ENCODE data around the gene FBXL20.

DNA sequence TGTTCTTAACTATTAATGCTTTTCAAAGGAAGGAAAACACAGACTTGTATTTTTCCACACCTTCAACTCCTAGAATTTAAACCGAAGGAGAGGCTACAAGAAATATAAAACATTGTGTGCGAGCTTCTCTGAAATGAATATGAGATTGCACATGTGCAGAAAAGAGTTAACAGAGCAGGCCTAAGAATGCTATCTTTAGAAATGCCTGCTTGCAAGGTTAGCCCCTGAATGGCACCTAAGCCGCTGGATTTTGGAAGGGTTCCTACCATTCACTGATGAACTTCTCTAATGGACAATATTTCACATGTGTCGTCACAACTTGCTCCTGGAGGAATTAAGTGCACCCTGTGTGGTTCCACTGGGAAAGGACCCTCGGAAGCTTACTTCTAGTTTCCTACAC, 69.3 kb downstream of the FBXL20 start:
- TF ChIP-seq POLR2AphosphoS5 (IDR thresholded peaks at IDR 0.05; ENCODE audit: low read depth, low read length) (no peak), CBX3 (IDR thresholded peaks at IDR 0.05; ENCODE audit: low read depth) (no peak), YY1 (IDR thresholded peaks at IDR 0.05; ENCODE audit: extremely low read depth, insufficient replicate concordance, low read depth, low read length) (no peak), EZH2 (IDR thresholded peaks at IDR 0.05) (no peak), POLR2A (IDR thresholded peaks at IDR 0.05; ENCODE audit: borderline replicate concordance, extremely low read depth, insufficient read depth, insufficient read length) (no peak)
- TF ChIP-seq, protein P1, sequence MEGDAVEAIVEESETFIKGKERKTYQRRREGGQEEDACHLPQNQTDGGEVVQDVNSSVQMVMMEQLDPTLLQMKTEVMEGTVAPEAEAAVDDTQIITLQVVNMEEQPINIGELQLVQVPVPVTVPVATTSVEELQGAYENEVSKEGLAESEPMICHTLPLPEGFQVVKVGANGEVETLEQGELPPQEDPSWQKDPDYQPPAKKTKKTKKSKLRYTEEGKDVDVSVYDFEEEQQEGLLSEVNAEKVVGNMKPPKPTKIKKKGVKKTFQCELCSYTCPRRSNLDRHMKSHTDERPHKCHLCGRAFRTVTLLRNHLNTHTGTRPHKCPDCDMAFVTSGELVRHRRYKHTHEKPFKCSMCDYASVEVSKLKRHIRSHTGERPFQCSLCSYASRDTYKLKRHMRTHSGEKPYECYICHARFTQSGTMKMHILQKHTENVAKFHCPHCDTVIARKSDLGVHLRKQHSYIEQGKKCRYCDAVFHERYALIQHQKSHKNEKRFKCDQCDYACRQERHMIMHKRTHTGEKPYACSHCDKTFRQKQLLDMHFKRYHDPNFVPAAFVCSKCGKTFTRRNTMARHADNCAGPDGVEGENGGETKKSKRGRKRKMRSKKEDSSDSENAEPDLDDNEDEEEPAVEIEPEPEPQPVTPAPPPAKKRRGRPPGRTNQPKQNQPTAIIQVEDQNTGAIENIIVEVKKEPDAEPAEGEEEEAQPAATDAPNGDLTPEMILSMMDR (IDR thresholded peaks at IDR 0.05 in 2 of 3, conservative IDR thresholded peaks at IDR 0.05 in 1 of 3; ENCODE audit: borderline replicate concordance in 1 of 3, insufficient read depth in 1 of 3, low read depth in 2 of 3, low read length in 2 of 3) = no peak
- TF ChIP-seq, protein P2, sequence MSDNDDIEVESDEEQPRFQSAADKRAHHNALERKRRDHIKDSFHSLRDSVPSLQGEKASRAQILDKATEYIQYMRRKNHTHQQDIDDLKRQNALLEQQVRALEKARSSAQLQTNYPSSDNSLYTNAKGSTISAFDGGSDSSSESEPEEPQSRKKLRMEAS (IDR thresholded peaks at IDR 0.05) = no peak

Data from HCT116 (cell line).